Retinal pigment epithelial cell (primary cell): ENCODE data around the gene NUDT1.

Experiments
- DNase-seq: peaks from one replicate; pipeline ENCODE4 v3.0.0-alpha.2; 2010; ENCODE audit warnings: low read depth
- H3K4me3 ChIP-seq: 2 replicates; pipeline ENCODE4 v1.5.1; 2011; ENCODE audit warnings: mild to moderate bottlenecking, low read length, control low read depth, moderate library complexity
- CTCF ChIP-seq: conservative IDR thresholded peaks from 2 replicates; pipeline ENCODE4 v1.5.1; 2011; ENCODE audit warnings: low read depth, low read length, control low read depth, inconsistent platforms

NUDT1 gene

GRCh38 chr7:2255145-2256139, 13.4 kb downstream of the NUDT1 start:
- no peak for TF ChIP-seq CTCF
- H3K4me3 ChIP-seq, result no peak overlapping the region
- no peak for DNase-seq

GRCh38 chr7:2256306-2257045, 14.4 kb downstream of the NUDT1 start:
- no peak for TF ChIP-seq CTCF
- DNase-seq, result no peak
- no peak overlapping the region for H3K4me3 ChIP-seq

- TF ChIP-seq CTCF, result no peak
- no peak overlapping the region for H3K4me3 ChIP-seq
- DNase-seq, result no peak
Measured at GRCh38 chr7:2257046-2257551, 15.1 kb downstream of the NUDT1 start.

- TF ChIP-seq CTCF, result no peak
- DNase-seq, result no peak
Measured at GRCh38 chr7:2257651-2258050, 15.6 kb downstream of the NUDT1 start.

GRCh38 chr7:2258661-2259365, 16.8 kb downstream of the NUDT1 start:
- TF ChIP-seq CTCF, result no peak
- no peak overlapping the region for H3K4me3 ChIP-seq
- no peak for DNase-seq

More at GRCh38 chr7:2257651-2258050, 15.6 kb downstream of the NUDT1 start:
- no peak overlapping the region for H3K4me3 ChIP-seq

- H3K4me3 ChIP-seq, result no peak overlapping the region
- no peak for DNase-seq
- TF ChIP-seq CTCF, result no peak
Measured at GRCh38 chr7:2259480-2259879, 17.5 kb downstream of the NUDT1 start.
